Vagina (tissue), 2 donors: Measurements from ENCODE around the gene NUP210. TPM values are rescaled to one million over a fixed set of nuclear protein-coding genes. Genes with fewer than 3 reads are reported as not detected.

Experiments used
- DNase-seq, 2 donors: peaks; one replicate each; pipeline ENCODE4 v3.0.0-alpha.2; 2017; ENCODE audit errors: extremely low spot score in 2 of 2
- H3K27ac ChIP-seq: fragments of 200-600 bp; sonication (generic); one replicate; pipeline ENCODE4 v1.5.1; 2019
- H3K27me3 ChIP-seq: fragments of 200-600 bp; sonication (generic); one replicate; pipeline ENCODE4 v1.5.1; 2019
- H3K36me3 ChIP-seq, 2 donors: fragments of 200-600 bp; sonication (generic); one replicate each; pipeline ENCODE4 v1.5.1; 2017 to 2019
- H3K4me1 ChIP-seq: fragments of 200-600 bp; sonication (generic); one replicate; pipeline ENCODE4 v1.5.1; 2019
- H3K4me3 ChIP-seq, 2 donors: fragments of 200-600 bp; sonication (generic); 1 replicate in 1 of 2; 2 replicates in 1 of 2; pipeline ENCODE4 v1.5.1; 2016 to 2019
- H3K9me3 ChIP-seq: fragments of 200-600 bp; sonication (generic); one replicate; pipeline ENCODE4 v1.5.1; 2019
- POLR2A ChIP-seq, 2 donors: fragments of 450-650 bp; IDR thresholded peaks; one replicate each; pipeline ENCODE4 v1.6.1; 2017; ENCODE audit warnings: antibody characterized with exemption in 2 of 2, mild to moderate bottlenecking in 2 of 2, moderate library complexity in 2 of 2
- POLR2AphosphoS5 ChIP-seq, 2 donors: sonication (generic); formaldehyde crosslinking; IDR thresholded peaks; one replicate each; pipeline ENCODE4 v1.9.0; 2017; ENCODE audit warnings: antibody characterized with exemption in 2 of 2, mild to moderate bottlenecking in 2 of 2, low read depth in 1 of 2; ENCODE audit not compliant: insufficient read depth in 1 of 2
- intact Hi-C: fragments of 100-400 bp; cut with DNase I; formaldehyde crosslinking; loops from one replicate; pipeline ENCODE4 v1.15.1; 2023
- total RNA-seq: library from RNA; depleted of rRNA; stranded (reverse); fragments of >200 nt; gene quantifications from one replicate; pipeline ENCODE4 v1.2.3, GENCODE V29; 2016
- TF ChIP-seq, protein P1 (sequence below), 3 experiments: fragments of 450-650 bp in 2 of 3; fragments of 200-600 bp in 1 of 3; sonication (generic) in 1 of 3; IDR thresholded peaks; one replicate each; pipeline ENCODE4 v1.5.1; 2017 to 2019; ENCODE audit warnings: antibody characterized with exemption in 3 of 3, mild to moderate bottlenecking in 2 of 3, moderate library complexity in 2 of 3

The NUP210 gene
- total RNA-seq, 1 donor from 2014 or later = 10.1 TPM

DNA sequence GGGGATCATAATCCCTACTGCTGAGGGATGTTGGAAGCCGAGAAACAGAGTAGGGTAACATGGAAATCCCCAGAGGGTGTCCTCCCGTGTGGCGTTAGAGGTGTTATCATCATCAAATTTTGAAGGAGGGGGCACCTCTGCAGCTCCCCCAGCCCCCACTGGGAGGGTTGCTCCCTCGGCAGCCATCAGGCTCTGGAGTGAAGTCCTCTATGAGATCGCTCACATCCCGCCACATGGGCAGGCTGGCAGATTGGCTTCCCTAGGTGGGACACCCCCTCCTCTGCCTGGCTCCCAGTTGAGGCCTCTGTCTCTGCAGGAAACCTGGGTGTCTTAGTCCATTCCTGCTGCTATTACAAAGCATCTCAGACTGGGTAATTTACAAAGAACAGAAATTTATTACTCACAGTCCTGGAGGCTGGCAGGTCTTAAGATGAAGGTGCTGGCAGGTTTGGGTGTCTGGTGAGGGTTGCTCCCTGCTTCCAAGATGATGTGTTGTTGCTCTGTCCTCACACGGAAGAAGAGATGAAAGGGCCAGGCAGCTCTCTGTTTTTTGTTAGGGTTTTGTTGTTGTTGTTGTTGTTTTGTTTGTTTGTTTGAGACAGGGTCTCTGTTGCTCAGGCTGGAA, 120.5 kb downstream of the NUP210 start:
- TF ChIP-seq, protein P1, sequence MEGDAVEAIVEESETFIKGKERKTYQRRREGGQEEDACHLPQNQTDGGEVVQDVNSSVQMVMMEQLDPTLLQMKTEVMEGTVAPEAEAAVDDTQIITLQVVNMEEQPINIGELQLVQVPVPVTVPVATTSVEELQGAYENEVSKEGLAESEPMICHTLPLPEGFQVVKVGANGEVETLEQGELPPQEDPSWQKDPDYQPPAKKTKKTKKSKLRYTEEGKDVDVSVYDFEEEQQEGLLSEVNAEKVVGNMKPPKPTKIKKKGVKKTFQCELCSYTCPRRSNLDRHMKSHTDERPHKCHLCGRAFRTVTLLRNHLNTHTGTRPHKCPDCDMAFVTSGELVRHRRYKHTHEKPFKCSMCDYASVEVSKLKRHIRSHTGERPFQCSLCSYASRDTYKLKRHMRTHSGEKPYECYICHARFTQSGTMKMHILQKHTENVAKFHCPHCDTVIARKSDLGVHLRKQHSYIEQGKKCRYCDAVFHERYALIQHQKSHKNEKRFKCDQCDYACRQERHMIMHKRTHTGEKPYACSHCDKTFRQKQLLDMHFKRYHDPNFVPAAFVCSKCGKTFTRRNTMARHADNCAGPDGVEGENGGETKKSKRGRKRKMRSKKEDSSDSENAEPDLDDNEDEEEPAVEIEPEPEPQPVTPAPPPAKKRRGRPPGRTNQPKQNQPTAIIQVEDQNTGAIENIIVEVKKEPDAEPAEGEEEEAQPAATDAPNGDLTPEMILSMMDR (IDR thresholded peaks at IDR 0.05) = no peak
- TF ChIP-seq POLR2AphosphoS5 (IDR thresholded peaks at IDR 0.05; ENCODE audit: insufficient read depth in 1 of 2, low read depth in 1 of 2) (no peak), POLR2A (IDR thresholded peaks at IDR 0.05) (no peak)
- intact Hi-C loops = no loop called here

DNA sequence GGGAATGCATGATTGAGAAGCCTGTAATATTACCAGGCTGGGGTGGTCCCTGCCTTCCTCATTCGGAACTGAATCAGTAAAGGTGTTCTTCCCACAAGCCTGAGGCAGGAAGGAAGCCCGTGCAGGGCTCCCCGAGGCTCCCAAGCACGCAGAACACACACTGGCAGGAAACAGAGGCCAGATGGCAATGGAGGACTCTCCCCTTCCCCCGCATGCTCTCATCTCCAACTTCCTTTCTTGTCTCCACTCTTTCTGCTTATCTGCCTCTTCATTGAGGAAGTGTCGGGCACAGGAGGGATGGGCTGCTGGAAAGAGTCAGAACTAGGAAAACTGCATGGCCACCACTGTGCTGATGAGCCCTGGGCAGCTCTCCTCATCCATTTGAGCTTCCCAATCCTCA, 123.5 kb downstream of the NUP210 start:
- Histone ChIP-seq H3K9me3 (no peaks in the 10 kb centered on the region), H3K36me3 (no peaks in the 10 kb centered on the region), H3K4me3 (no peak overlapping the region), H3K27ac (no peak overlapping the region), H3K4me1 (no peaks in the 10 kb centered on the region), H3K27me3 (no peaks in the 10 kb centered on the region)
- TF ChIP-seq POLR2AphosphoS5 (IDR thresholded peaks at IDR 0.05; ENCODE audit: insufficient read depth in 1 of 2, low read depth in 1 of 2) (no peak), POLR2A (IDR thresholded peaks at IDR 0.05) (no peak)
- TF ChIP-seq, protein P1 (IDR thresholded peaks at IDR 0.05) = no peak
- intact Hi-C loops = no loop called here
- no peak for DNase-seq

More for the DNA sequence above, 120.5 kb downstream of the NUP210 start:
- Histone ChIP-seq H3K27ac (no peak overlapping the region), H3K4me1 (no peaks in the 10 kb centered on the region), H3K27me3 (no peaks in the 10 kb centered on the region), H3K9me3 (no peaks in the 10 kb centered on the region), H3K4me3 (no peak overlapping the region), H3K36me3 (no peaks in the 10 kb centered on the region)
- no peak for DNase-seq

DNA sequence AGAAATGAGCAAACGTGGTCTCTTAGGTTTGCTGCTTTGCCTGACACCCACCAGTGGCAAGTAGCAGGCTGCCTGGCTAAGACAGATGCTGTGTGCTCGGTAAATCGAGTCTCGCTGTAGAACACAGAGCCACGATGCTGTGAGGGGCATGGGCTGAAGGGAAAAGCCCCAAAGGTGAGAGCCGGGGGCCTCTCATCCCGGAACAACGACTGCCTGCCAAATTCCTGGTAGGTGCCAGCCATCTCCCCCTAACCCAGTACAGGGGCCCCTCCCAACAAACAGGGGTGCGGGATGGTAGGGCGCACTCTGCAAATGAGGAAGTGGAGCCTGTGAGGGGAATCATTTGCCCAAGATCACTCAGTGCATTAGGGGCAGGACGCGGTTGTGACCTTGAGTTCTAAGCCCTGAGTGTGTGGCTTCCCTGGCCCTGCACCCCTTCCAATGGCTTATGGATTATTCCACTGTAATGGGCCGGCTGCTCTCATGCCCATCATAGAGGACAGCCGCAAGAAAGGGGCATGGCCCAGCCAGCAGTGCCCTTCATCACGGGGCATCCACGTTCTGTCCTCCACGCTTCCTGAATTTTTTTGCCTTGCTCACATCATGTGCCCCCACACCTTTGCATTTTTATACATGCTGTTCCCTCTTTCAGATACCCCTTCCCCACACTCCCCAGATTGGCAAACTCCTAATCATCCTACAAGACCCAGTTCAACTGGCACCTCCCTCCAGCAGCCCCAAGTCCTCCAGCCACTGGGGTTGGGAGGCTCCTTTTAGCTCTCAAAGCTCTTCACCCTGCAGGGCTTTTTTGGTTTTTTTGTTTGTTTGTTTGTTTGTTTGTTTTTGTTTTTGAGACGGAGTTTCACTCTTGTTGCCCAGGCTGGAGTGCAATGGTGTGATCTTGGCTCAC, 125.4 kb downstream of the NUP210 start:
- no peak overlapping the region for H3K4me3 ChIP-seq
- no peaks in the 10 kb centered on the region for H3K27me3 ChIP-seq
- intact Hi-C loops = no loop called here
- H3K9me3 ChIP-seq = no peaks in the 10 kb centered on the region
- no peak overlapping the region for H3K27ac ChIP-seq
- H3K36me3 ChIP-seq = no peaks in the 10 kb centered on the region
- H3K4me1 ChIP-seq = no peaks in the 10 kb centered on the region
- no peak for DNase-seq
- TF ChIP-seq, protein P1 (IDR thresholded peaks at IDR 0.05) = no peak

DNA sequence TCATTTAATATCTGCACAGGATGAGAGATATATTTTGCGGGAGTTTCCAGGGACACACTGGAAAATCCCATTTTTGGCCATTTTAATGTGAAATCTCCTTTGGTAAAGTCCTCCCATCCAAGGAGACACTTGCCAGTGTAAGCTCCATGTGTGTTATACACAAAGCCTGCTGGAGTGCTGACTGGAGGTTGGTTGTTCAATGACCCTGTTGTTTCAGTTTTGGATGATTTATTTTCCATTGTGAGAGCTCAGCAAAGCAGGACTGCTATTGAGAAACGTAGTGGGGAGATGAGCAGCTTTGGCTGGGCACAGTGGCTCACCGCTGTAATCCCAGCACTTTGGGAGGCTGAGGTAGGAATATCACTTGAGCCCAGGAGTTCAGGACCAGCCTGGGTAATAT, 127.7 kb downstream of the NUP210 start:
- no peak for DNase-seq
- intact Hi-C loops = no loop called here
- Histone ChIP-seq H3K9me3 (no peaks in the 10 kb centered on the region), H3K27ac (no peak overlapping the region), H3K27me3 (no peaks in the 10 kb centered on the region), H3K4me3 (no peak overlapping the region), H3K36me3 (no peaks in the 10 kb centered on the region), H3K4me1 (no peaks in the 10 kb centered on the region)
- TF ChIP-seq POLR2A (IDR thresholded peaks at IDR 0.05) (no peak), POLR2AphosphoS5 (IDR thresholded peaks at IDR 0.05; ENCODE audit: insufficient read depth in 1 of 2, low read depth in 1 of 2) (no peak)
- TF ChIP-seq, protein P1 (IDR thresholded peaks at IDR 0.05) = no peak

DNA sequence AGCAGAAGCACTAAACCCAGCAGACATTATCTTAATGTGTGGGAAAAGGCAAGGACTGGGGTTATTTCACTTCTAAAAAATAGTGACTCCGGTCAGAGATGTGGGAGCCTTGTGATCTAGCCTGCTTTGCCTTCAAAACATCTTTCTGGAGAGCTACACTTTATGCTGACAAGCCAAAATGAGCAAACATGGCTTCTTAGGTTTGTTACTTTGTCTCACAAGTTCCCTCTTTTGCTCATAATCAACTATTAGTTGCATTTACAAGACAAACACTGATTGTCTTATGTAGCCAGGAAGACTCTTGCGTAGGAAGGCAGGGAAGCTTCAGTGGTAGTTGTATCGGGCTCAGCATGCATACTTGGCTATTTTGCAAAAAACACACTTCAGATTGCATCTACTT, 129.2 kb downstream of the NUP210 start:
- Histone ChIP-seq H3K4me3 (no peak overlapping the region), H3K27ac (no peak overlapping the region), H3K36me3 (no peaks in the 10 kb centered on the region), H3K4me1 (no peaks in the 10 kb centered on the region), H3K27me3 (no peaks in the 10 kb centered on the region), H3K9me3 (peaks cover 4% of the 10 kb centered on the region)
- intact Hi-C loops = no loop called here
- TF ChIP-seq, protein P1 (IDR thresholded peaks at IDR 0.05) = no peak
- TF ChIP-seq POLR2A (IDR thresholded peaks at IDR 0.05) (no peak), POLR2AphosphoS5 (IDR thresholded peaks at IDR 0.05; ENCODE audit: insufficient read depth in 1 of 2, low read depth in 1 of 2) (no peak)
- no peak for DNase-seq
